Suprapubic skin (tissue), 4 donors: ENCODE data around the gene GMPR. TPM values are rescaled to one million over a fixed set of nuclear protein-coding genes. Genes with fewer than 3 reads are reported as not detected.

Source experiments
- DNase-seq, 2 donors: peaks; one replicate each; pipeline ENCODE4 v3.0.0-alpha.2; 2019; ENCODE audit warnings: low spot score in 2 of 2
- H3K27ac ChIP-seq: fragments of 200-600 bp; sonication (generic); one replicate; pipeline ENCODE4 v1.5.1; 2019
- H3K27me3 ChIP-seq: fragments of 200-600 bp; sonication (generic); one replicate; pipeline ENCODE4 v1.5.1; 2019
- H3K36me3 ChIP-seq: fragments of 200-600 bp; sonication (generic); one replicate; pipeline ENCODE4 v1.5.1; 2019
- H3K4me1 ChIP-seq: fragments of 200-600 bp; sonication (generic); one replicate; pipeline ENCODE4 v1.5.1; 2019
- H3K4me3 ChIP-seq: fragments of 200-600 bp; sonication (generic); one replicate; pipeline ENCODE4 v1.5.1; 2019; ENCODE audit warnings: mild to moderate bottlenecking
- H3K9me3 ChIP-seq: fragments of 200-600 bp; sonication (generic); one replicate; pipeline ENCODE4 v1.5.1; 2019
- CTCF ChIP-seq, 2 donors: fragments of 200-600 bp in 1 of 2; fragments of 450-650 bp in 1 of 2; sonication (generic) in 1 of 2; IDR thresholded peaks; one replicate each; pipeline ENCODE4 v1.5.1; 2016 to 2019; ENCODE audit warnings: antibody characterized with exemption in 2 of 2, mild to moderate bottlenecking in 1 of 2, moderate library complexity in 1 of 2
- EP300 ChIP-seq: sonication (generic); formaldehyde crosslinking; IDR thresholded peaks from one replicate; pipeline ENCODE4 v1.6.1; 2017; ENCODE audit warnings: antibody characterized with exemption
- POLR2A ChIP-seq, 2 donors: fragments of 450-650 bp; IDR thresholded peaks; one replicate each; pipeline ENCODE4 v1.6.1; 2017; ENCODE audit warnings: antibody characterized with exemption in 2 of 2, mild to moderate bottlenecking in 2 of 2, moderate library complexity in 2 of 2
- POLR2AphosphoS5 ChIP-seq, 3 donors: sonication (generic); formaldehyde crosslinking; IDR thresholded peaks; one replicate each; pipeline ENCODE4 v1.6.1; 2017; ENCODE audit warnings: antibody characterized with exemption in 3 of 3
- WGBS: methylation state at CpG from one replicate; pipeline ENCODE4 v1.1.5; 2018; 5-methylcytosine and 5-hydroxymethylcytosine counted together
- total RNA-seq, 4 donors: library from RNA; depleted of rRNA; stranded (reverse); fragments of >200 nt; gene quantifications; one replicate each; pipeline ENCODE4 v1.1.0, GENCODE V29; 2016

The GMPR gene
- total RNA-seq, 4 donors from 2014 or later = 4.9 to 16.4 (median 12.9) TPM

GRCh38 chr6:16318953-16319720, 80.8 kb downstream of the GMPR start:
- H3K9me3 ChIP-seq = no peaks in the 10 kb centered on the region
- no peak overlapping the region for H3K4me3 ChIP-seq
- 90% methylated on average over 8 of the region's 8 CpGs for WGBS
- TF ChIP-seq POLR2AphosphoS5 (IDR thresholded peaks at IDR 0.05) (no peak), POLR2A (IDR thresholded peaks at IDR 0.05) (no peak), CTCF (IDR thresholded peaks at IDR 0.05) (no peak), EP300 (no peak)
- DNase-seq = no peak
- H3K27ac ChIP-seq = peak overlapping the region; percentile 94
- H3K36me3 ChIP-seq = no peaks in the 10 kb centered on the region
- no peaks in the 10 kb centered on the region for H3K27me3 ChIP-seq
- H3K4me1 ChIP-seq = peaks cover 52% of the 10 kb centered on the region

- TF ChIP-seq POLR2AphosphoS5 (IDR thresholded peaks at IDR 0.05) = peak in 2 of 3 donors; percentile 58 to 74
- no peak for TF ChIP-seq EP300
- peak in 1 of 2 donors; percentile 82 for DNase-seq
- Histone ChIP-seq H3K4me3 (peak overlapping the region; percentile 34), H3K27me3 (no peaks in the 10 kb centered on the region), H3K27ac (peak overlapping the region; percentile 94), H3K4me1 (peaks cover 52% of the 10 kb centered on the region), H3K36me3 (no peaks in the 10 kb centered on the region), H3K9me3 (no peaks in the 10 kb centered on the region)
- 6% methylated on average over 16 of the region's 16 CpGs for WGBS
Observed at GRCh38 chr6:16319813-16320532, 81.6 kb downstream of the GMPR start.

- Histone ChIP-seq H3K9me3 (no peaks in the 10 kb centered on the region), H3K27ac (peak overlapping the region; percentile 94), H3K36me3 (peaks cover 2% of the 10 kb centered on the region), H3K27me3 (no peaks in the 10 kb centered on the region), H3K4me3 (peak overlapping the region; percentile 34), H3K4me1 (peaks cover 52% of the 10 kb centered on the region)
- 43% methylated on average over 20 of the region's 21 CpGs for WGBS
- TF ChIP-seq POLR2A (IDR thresholded peaks at IDR 0.05) (no peak), CTCF (IDR thresholded peaks at IDR 0.05) (no peak), POLR2AphosphoS5 (IDR thresholded peaks at IDR 0.05) (peak in 1 of 3 donors; percentile 28), EP300 (no peak)
- DNase-seq = no peak
Observed at GRCh38 chr6:16320533-16321340, 82.3 kb downstream of the GMPR start.

GRCh38 chr6:16321341-16321710, 82.9 kb downstream of the GMPR start:
- 85% methylated on average over 7 of the region's 7 CpGs for WGBS
- no peaks in the 10 kb centered on the region for H3K27me3 ChIP-seq
- no peaks in the 10 kb centered on the region for H3K9me3 ChIP-seq
- peaks cover 52% of the 10 kb centered on the region for H3K4me1 ChIP-seq
- H3K36me3 ChIP-seq = peaks cover 6% of the 10 kb centered on the region
- no peak for DNase-seq
- peak overlapping the region; percentile 94 for H3K27ac ChIP-seq
- no peak overlapping the region for H3K4me3 ChIP-seq
- TF ChIP-seq POLR2AphosphoS5 (IDR thresholded peaks at IDR 0.05) = no peak
- no peak for TF ChIP-seq EP300
- TF ChIP-seq CTCF (IDR thresholded peaks at IDR 0.05) = no peak
- no peak for TF ChIP-seq POLR2A (IDR thresholded peaks at IDR 0.05)

- TF ChIP-seq POLR2AphosphoS5 (IDR thresholded peaks at IDR 0.05) = no peak
- TF ChIP-seq EP300 = no peak
- TF ChIP-seq CTCF (IDR thresholded peaks at IDR 0.05) = no peak
- no peak for TF ChIP-seq POLR2A (IDR thresholded peaks at IDR 0.05)
- DNase-seq = no peak
- Histone ChIP-seq H3K36me3 (peaks cover 11% of the 10 kb centered on the region), H3K9me3 (no peaks in the 10 kb centered on the region), H3K4me3 (no peak overlapping the region), H3K4me1 (peaks cover 52% of the 10 kb centered on the region), H3K27ac (no peak overlapping the region), H3K27me3 (no peaks in the 10 kb centered on the region)
- 93% methylated on average over 11 of the region's 11 CpGs for WGBS
Observed at GRCh38 chr6:16321826-16322225, 83.4 kb downstream of the GMPR start.
